Stimulated activated CD8-positive, alpha-beta memory T cell treated with anti-CD3 and anti-CD28 coated beads, Interleukin-7, amount 100 ng/mL, for 48 hours (primary cell): ENCODE results near the gene TMEM185A.
"Not testable (repeated sequence)": the region's sequence is repeated elsewhere in the genome, so short reads cannot be mapped to it uniquely, and the experiment has no call there.

ENCODE experiments used
- DNase-seq, 2 donors: peaks; one replicate each; pipeline ENCODE4 v3.0.0-alpha.2; 2020; ENCODE audit warnings: low read depth in 1 of 2; ENCODE audit errors: extremely low read depth in 1 of 2

The TMEM185A gene

DNA sequence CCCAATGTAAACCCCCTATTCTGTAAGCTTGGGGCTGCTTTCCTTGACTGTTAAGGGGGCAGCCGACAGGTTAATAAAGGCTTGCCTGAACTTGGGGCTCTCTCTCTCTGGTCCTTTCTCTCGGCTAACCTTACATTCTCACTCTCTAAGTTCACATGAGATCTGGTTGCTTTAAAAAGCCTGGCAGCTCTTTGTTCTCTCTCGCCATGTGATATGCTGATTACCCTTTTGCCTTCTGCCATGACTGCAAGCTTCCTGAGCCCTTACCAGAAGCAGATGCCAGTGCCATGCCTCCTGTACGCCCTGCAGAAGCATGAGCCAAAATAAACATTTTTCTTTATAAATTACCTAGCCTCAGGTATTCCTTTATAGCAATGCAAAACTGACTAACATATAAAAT is 76.3 kb downstream of the TMEM185A start:
- DNase-seq = not testable (repeated sequence)

DNA sequence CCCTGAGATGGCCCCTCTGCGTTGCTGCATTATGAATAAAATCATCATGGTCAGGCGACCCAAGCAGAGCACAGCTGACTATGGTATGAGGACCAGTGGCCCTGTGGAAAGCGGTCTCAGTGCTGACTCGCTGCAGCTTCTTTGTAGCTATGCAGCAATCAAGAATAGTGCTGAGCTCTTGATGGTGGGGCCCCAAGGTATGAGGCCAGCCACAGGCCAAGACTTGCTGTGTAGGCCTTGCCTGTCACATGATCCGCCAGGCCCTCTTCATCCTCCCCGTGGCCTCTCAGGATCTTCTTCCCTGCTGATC is 79.7 kb downstream of the TMEM185A start:
- DNase-seq = not testable (repeated sequence)

DNA sequence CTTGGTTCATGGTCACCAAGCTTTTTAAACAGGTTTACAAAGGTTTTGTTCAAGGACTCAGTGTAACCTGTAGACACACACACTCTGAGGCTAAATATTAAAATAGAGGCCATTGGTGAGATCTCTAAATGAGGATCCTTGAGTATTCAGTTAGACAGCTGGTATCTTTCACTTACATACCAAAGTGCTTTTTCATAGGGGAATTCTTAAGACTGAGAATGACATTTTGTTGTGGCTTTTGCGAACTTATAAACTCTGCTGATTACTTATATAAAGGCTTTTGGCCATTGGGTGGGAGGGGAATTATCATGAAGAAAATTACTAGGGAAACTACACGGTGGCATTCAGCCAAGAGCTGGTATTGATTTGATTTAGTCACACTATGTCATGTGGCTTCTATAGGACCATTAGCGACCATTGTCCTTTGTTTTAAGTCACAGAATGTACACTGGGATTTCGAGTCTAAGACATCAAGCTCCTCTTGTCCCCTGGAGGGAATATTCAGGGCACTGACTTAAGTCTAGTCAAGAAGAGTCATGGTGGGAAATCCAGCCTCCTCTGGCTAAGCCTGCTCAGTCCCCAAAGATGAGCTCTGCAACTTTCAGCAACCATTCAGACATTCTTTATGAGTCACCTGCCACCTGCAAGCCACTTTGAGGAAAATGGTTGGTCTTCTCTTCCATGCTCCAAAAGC is 80.2 kb downstream of the TMEM185A start:
- DNase-seq = not testable (repeated sequence)

GRCh38 chrX:149550454-149550853 is 81.1 kb downstream of the TMEM185A start:
- not testable (repeated sequence) for DNase-seq

GRCh38 chrX:149549701-149550100 is 81.9 kb downstream of the TMEM185A start, which contains the start of gene HSFX3:
Gene HSFX3, minus strand, starts transcription at chrX:149549924. Its CDS starts 72 bp downstream, at chrX:149549852.
- not testable (repeated sequence) for DNase-seq

DNA sequence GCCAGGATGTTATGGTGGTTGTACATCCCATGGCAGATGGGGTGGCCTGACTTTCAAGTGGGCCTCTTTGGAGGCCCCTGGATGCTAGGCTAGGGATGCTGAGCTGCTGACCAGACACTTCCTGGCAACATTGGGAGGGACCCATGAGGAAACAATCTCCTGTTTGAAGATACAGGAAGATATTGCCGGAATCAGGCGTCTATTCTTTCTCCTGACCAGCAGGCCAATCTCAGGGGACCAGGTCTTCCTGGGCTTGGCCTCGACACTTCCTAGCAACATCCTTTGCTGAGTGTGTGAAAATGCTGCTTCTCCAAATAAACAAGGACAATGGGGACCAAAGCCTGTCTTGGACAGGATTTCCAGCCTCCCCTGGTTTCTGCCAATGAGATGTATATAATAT is 83.8 kb downstream of the TMEM185A start:
- not testable (repeated sequence) for DNase-seq

GRCh38 chrX:149546962-149547361 is 84.6 kb downstream of the TMEM185A start:
- not testable (repeated sequence) for DNase-seq
